ENCODE results near the gene SEPTIN10.

The SEPTIN10 gene

DNA sequence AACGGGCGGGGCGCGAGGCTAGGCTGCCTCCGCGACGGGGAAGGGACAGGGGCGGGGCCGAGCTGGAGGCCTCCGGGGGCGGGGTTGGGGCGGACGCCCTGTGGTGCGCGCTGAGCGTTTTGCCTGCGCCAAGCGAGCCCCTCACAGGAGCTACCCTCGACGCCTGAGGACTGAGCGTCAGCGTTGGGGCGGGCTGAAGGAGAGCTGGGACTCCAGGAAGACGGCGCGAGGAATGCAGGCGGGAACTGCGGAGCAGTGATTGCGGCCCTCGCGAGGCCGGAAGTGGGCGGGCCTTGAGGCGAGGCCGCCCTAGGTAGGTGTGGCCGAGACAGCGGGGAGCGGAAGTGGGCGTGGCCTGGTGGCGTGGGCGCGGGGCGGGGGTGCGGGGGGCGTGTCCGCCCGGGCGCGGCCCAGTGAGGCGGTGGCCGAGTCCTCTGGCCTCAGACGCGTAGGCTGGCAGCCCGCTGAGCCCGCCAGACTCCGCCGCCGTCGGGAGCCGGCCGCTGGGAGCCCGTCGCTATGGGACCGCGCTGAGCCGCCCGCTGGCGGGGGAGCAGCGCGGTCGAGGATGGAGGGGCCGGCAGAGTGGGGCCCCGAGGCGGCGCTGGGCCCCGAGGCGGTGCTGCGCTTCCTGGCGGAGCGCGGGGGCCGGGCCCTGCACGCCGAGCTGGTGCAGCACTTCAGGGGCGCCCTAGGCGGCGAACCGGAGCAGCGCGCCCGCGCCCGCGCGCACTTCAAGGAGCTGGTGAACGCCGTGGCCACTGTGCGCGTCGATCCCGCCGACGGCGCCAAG is at the start of gene SEPTIN10, which contains the start of gene SOWAHC:
SEPTIN10 (minus strand) TSS at position 45 of the 793 bp plus-strand sequence. CDS start 139 bp downstream, outside the sequence.
SOWAHC (plus strand) TSS at position 443 of the 793 bp plus-strand sequence; CDS start at position 569, 126 bp downstream.
- DNase-seq (ENCODE audit: low read depth, low spot score) = peak; percentile 87
- no peak within 1 kb of the TSS for H3K27ac ChIP-seq (ENCODE audit: low read length)
- H3K4me3 ChIP-seq (ENCODE audit: low read length) = peak within 1 kb of the TSS; percentile 78
- WGBS (ENCODE audit: insufficient coverage, insufficient read length) = no CpG with 5 or more reads among the region's 104 CpGs
- 0 out of 2 replicates have a peak, but pooled peaks cover 1% of the 10 kb centered on the region for H3K4me1 ChIP-seq (ENCODE audit: control insufficient read depth, insufficient read depth, low read length)
- H3K9me3 ChIP-seq (ENCODE audit: control insufficient read depth, insufficient read depth, low read length) = no peaks in the 10 kb centered on the region
- H3K36me3 ChIP-seq (ENCODE audit: control insufficient read depth, insufficient read depth, low read length) = no peaks in the 10 kb centered on the region; the same call in 1 of the 2 replicates
- no peaks in the 10 kb centered on the region for H3K27me3 ChIP-seq (ENCODE audit: control insufficient read depth, insufficient read depth, low read length)

- Histone ChIP-seq H3K4me1 (ENCODE audit: control insufficient read depth, insufficient read depth, low read length) (peaks cover 3% of the 10 kb centered on the region; the same call in 1 of the 2 replicates), H3K4me3 (ENCODE audit: low read length) (no peak overlapping the region), H3K9me3 (ENCODE audit: control insufficient read depth, insufficient read depth, low read length) (no peaks in the 10 kb centered on the region), H3K36me3 (ENCODE audit: control insufficient read depth, insufficient read depth, low read length) (no peaks in the 10 kb centered on the region), H3K27me3 (ENCODE audit: control insufficient read depth, insufficient read depth, low read length) (no peaks in the 10 kb centered on the region), H3K27ac (ENCODE audit: low read length) (no peak overlapping the region)
- DNase-seq (ENCODE audit: low read depth, low spot score) = no peak
These were observed 49.1 kb upstream of the SEPTIN10 start for GRCh38 chr2:109662889-109663288.

GRCh38 chr2:109660046-109660860 is 46.5 kb upstream of the SEPTIN10 start:
- no peaks in the 10 kb centered on the region for H3K9me3 ChIP-seq (ENCODE audit: control insufficient read depth, insufficient read depth, low read length)
- no peaks in the 10 kb centered on the region for H3K27me3 ChIP-seq (ENCODE audit: control insufficient read depth, insufficient read depth, low read length)
- no peak overlapping the region for H3K4me3 ChIP-seq (ENCODE audit: low read length)
- peaks cover 3% of the 10 kb centered on the region; the same call in 1 of the 2 replicates for H3K4me1 ChIP-seq (ENCODE audit: control insufficient read depth, insufficient read depth, low read length)
- H3K36me3 ChIP-seq (ENCODE audit: control insufficient read depth, insufficient read depth, low read length) = no peaks in the 10 kb centered on the region
- no CpG with 5 or more reads among the region's 3 CpGs for WGBS (ENCODE audit: insufficient coverage, insufficient read length)
- H3K27ac ChIP-seq (ENCODE audit: low read length) = no peak overlapping the region
- no peak for DNase-seq (ENCODE audit: low read depth, low spot score)

- no CpG with 5 or more reads among the region's 9 CpGs for WGBS (ENCODE audit: insufficient coverage, insufficient read length)
- no peak for DNase-seq (ENCODE audit: low read depth, low spot score)
- peaks cover 3% of the 10 kb centered on the region; the same call in 1 of the 2 replicates for H3K4me1 ChIP-seq (ENCODE audit: control insufficient read depth, insufficient read depth, low read length)
These were observed 45.8 kb upstream of the SEPTIN10 start for GRCh38 chr2:109659396-109660045.

GRCh38 chr2:109655287-109655686 is 41.5 kb upstream of the SEPTIN10 start:
- H3K4me3 ChIP-seq (ENCODE audit: low read length) = no peak overlapping the region
- no CpG with 5 or more reads among the region's 3 CpGs for WGBS (ENCODE audit: insufficient coverage, insufficient read length)
- H3K36me3 ChIP-seq (ENCODE audit: control insufficient read depth, insufficient read depth, low read length) = no peaks in the 10 kb centered on the region
- H3K27me3 ChIP-seq (ENCODE audit: control insufficient read depth, insufficient read depth, low read length) = no peaks in the 10 kb centered on the region
- H3K9me3 ChIP-seq (ENCODE audit: control insufficient read depth, insufficient read depth, low read length) = no peaks in the 10 kb centered on the region
- DNase-seq (ENCODE audit: low read depth, low spot score) = no peak
- H3K27ac ChIP-seq (ENCODE audit: low read length) = no peak overlapping the region
- H3K4me1 ChIP-seq (ENCODE audit: control insufficient read depth, insufficient read depth, low read length) = peaks cover 3% of the 10 kb centered on the region; the same call in 1 of the 2 replicates

More at GRCh38 chr2:109659396-109660045, 45.8 kb upstream of the SEPTIN10 start:
- no peaks in the 10 kb centered on the region for H3K36me3 ChIP-seq (ENCODE audit: control insufficient read depth, insufficient read depth, low read length)
- H3K9me3 ChIP-seq (ENCODE audit: control insufficient read depth, insufficient read depth, low read length) = no peaks in the 10 kb centered on the region
- H3K27me3 ChIP-seq (ENCODE audit: control insufficient read depth, insufficient read depth, low read length) = no peaks in the 10 kb centered on the region
- H3K4me3 ChIP-seq (ENCODE audit: low read length) = no peak overlapping the region
- H3K27ac ChIP-seq (ENCODE audit: low read length) = no peak overlapping the region

GRCh38 chr2:109654326-109655050 is 40.7 kb upstream of the SEPTIN10 start:
- Histone ChIP-seq H3K27me3 (ENCODE audit: control insufficient read depth, insufficient read depth, low read length) (no peaks in the 10 kb centered on the region), H3K4me3 (ENCODE audit: low read length) (no peak overlapping the region), H3K27ac (ENCODE audit: low read length) (no peak overlapping the region), H3K36me3 (ENCODE audit: control insufficient read depth, insufficient read depth, low read length) (no peaks in the 10 kb centered on the region), H3K9me3 (ENCODE audit: control insufficient read depth, insufficient read depth, low read length) (no peaks in the 10 kb centered on the region), H3K4me1 (ENCODE audit: control insufficient read depth, insufficient read depth, low read length) (0 out of 2 replicates have a peak, but pooled peaks cover 1% of the 10 kb centered on the region)
- no CpG with 5 or more reads among the region's 8 CpGs for WGBS (ENCODE audit: insufficient coverage, insufficient read length)
- no peak for DNase-seq (ENCODE audit: low read depth, low spot score)

DNA sequence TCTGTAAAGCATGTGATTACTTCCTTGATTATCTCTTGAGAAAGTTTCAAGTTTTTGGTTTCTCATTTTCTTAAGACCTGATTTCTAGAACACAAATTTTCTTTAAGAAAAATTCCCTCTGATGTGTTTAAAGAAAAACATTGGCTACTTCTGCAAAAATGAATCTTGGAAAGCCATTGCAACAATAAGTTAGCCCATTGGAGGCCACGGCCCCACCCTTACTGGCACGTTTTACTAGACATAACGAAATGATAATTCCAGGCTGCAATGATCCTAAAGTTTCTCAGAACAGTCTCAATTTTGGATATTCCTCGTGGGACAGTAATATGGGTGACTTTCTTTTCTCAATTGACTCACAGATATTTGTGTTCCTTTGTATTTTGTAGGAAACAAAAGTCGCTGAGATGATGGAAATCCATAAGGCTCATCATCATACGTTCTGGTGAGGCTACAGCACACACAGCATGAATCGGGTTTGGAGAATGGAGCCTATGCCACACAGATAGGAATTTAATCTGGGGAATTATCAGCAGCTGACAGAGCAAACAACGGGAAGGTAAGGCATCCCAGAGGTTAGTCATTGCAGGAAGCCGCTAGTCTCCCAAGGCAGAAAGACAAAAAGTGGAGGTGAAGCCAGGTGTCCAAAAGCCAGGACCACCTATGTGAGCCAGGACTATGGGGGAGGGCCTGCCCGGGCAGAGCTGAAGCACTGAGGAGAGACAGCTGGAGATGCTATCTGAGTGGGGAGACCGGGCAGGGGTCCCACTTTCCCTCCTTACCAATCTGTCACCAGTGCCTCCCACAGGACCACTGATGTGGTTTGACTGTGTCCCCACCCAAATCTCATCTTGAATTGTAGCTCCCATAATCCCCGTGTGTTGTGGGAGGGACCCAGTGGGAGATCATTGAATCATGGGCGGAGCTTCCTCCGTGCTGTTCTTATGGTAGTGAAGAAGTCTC is 36.2 kb upstream of the SEPTIN10 start:
- no peak overlapping the region for H3K27ac ChIP-seq (ENCODE audit: low read length)
- H3K4me1 ChIP-seq (ENCODE audit: control insufficient read depth, insufficient read depth, low read length) = peaks cover 3% of the 10 kb centered on the region; the same call in 1 of the 2 replicates
- no peak overlapping the region for H3K4me3 ChIP-seq (ENCODE audit: low read length)
- no peaks in the 10 kb centered on the region for H3K27me3 ChIP-seq (ENCODE audit: control insufficient read depth, insufficient read depth, low read length)
- DNase-seq (ENCODE audit: low read depth, low spot score) = no peak
- H3K9me3 ChIP-seq (ENCODE audit: control insufficient read depth, insufficient read depth, low read length) = no peaks in the 10 kb centered on the region
- H3K36me3 ChIP-seq (ENCODE audit: control insufficient read depth, insufficient read depth, low read length) = no peaks in the 10 kb centered on the region
- no CpG with 5 or more reads among the region's 14 CpGs for WGBS (ENCODE audit: insufficient coverage, insufficient read length)

DNA sequence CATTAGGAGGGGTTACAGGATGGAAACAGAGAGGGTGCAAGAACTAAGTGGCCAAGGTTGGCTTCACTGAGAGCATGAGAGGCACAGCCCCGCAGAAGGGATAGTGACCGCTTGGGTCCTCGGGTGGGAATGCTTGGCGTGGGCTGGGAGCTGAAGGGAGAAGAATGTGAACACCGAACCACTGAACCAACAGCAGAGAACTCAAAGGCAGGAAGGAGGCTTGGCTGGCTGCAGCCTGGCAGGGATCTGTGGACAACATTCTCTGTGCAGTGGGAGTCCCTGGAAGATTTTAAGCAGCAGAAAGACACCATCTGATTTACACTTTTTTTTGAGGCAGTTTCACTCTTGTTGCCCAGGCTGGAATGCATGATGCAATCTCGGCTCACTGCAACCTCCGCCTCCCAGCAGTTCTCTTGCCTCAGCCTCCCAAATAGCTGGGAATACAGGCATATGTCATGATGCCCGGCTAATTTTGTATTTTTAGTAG is 34.3 kb upstream of the SEPTIN10 start:
- Histone ChIP-seq H3K4me1 (ENCODE audit: control insufficient read depth, insufficient read depth, low read length) (peaks cover 6% of the 10 kb centered on the region; the same call in 1 of the 2 replicates), H3K27ac (ENCODE audit: low read length) (no peak overlapping the region), H3K4me3 (ENCODE audit: low read length) (no peak overlapping the region), H3K9me3 (ENCODE audit: control insufficient read depth, insufficient read depth, low read length) (no peaks in the 10 kb centered on the region), H3K27me3 (ENCODE audit: control insufficient read depth, insufficient read depth, low read length) (no peaks in the 10 kb centered on the region), H3K36me3 (ENCODE audit: control insufficient read depth, insufficient read depth, low read length) (no peaks in the 10 kb centered on the region)
- no peak for DNase-seq (ENCODE audit: low read depth, low spot score)
- WGBS (ENCODE audit: insufficient coverage, insufficient read length) = no CpG with 5 or more reads among the region's 8 CpGs

- no peak for DNase-seq (ENCODE audit: low read depth, low spot score)
- Histone ChIP-seq H3K4me3 (ENCODE audit: low read length) (no peak overlapping the region), H3K27ac (ENCODE audit: low read length) (no peak overlapping the region), H3K27me3 (ENCODE audit: control insufficient read depth, insufficient read depth, low read length) (no peaks in the 10 kb centered on the region), H3K4me1 (ENCODE audit: control insufficient read depth, insufficient read depth, low read length) (peaks cover 6% of the 10 kb centered on the region; the same call in 1 of the 2 replicates), H3K36me3 (ENCODE audit: control insufficient read depth, insufficient read depth, low read length) (no peaks in the 10 kb centered on the region), H3K9me3 (ENCODE audit: control insufficient read depth, insufficient read depth, low read length) (no peaks in the 10 kb centered on the region)
- no CpG with 5 or more reads among the region's 7 CpGs for WGBS (ENCODE audit: insufficient coverage, insufficient read length)
These were observed 33.9 kb upstream of the SEPTIN10 start for GRCh38 chr2:109647636-109648035.

Data from iPS DF 6.9 (cell line).